HEK293T (cell line): ENCODE data around the gene PGBD5.

ENCODE experiments used
- BHLHE40 ChIP-seq: fragments of 450-650 bp; IDR thresholded peaks from 2 replicates; pipeline ENCODE4 v1.6.1; 2016; ENCODE audit warnings: mild to moderate bottlenecking, moderate library complexity, borderline replicate concordance
- HDGF ChIP-seq: fragments of 450-650 bp; IDR thresholded peaks from 2 replicates; pipeline ENCODE4 v1.6.1; 2017; ENCODE audit warnings: antibody characterized with exemption, borderline replicate concordance
- SUZ12 ChIP-seq: fragments of 450-650 bp; IDR thresholded peaks from 2 replicates; pipeline ENCODE4 v1.6.1; 2016; ENCODE audit warnings: mild to moderate bottlenecking

DNA sequence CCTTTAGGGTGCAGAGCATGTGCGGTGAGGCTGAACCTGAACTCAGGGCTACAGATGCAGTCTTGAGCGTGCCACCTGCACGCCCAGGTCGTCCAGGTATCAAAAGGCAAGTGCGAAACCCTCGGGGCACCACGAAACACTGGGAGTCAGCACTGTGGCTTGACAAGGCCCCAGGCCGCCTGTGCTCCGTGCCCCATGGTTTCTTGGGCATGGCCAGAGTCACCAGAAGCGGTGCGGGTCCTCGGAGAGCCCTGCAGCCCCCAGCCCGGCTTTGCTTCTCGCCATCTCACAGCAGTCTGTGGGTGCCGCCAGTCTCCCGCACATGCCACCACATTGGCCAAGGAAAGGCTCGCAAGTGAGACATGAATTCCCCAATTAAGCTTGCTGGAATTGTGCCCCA is 117.3 kb downstream of the PGBD5 start:
- TF ChIP-seq BHLHE40 (no peak), SUZ12 (no peak), HDGF (no peak)
